Stimulated activated naive B cell treated with anti-CD40 and anti-IgM and Interleukin-4, amounts not matched to agents 10 μg/mL and 1 μg/mL and 100 μg/mL, for 72 hours (primary cell): ENCODE measurements around the gene ST6GAL2.

Source experiments
- ATAC-seq, 2 donors: fragments of 150-1000 bp; cut with Tn5 transposase; replicated peaks; 2 replicates each; pipeline ENCODE4 v1.10.0; 2021; ENCODE audit warnings: moderate library complexity in 1 of 2
- DNase-seq: peaks from one replicate; pipeline ENCODE4 v3.0.0; 2021
- H3K27ac Mint-ChIP-seq: one replicate; pipeline ENCODE4 v1.8.0; 2022; ENCODE audit warnings: mild to moderate bottlenecking, mixed read lengths
- H3K27me3 Mint-ChIP-seq, 2 donors: one replicate each; pipeline ENCODE4 v1.8.0; 2022; ENCODE audit warnings: mixed read lengths in 2 of 2
- H3K36me3 Mint-ChIP-seq, 2 donors: one replicate each; pipeline ENCODE4 v1.8.0; 2022; ENCODE audit warnings: mixed read lengths in 2 of 2, mild to moderate bottlenecking in 1 of 2
- H3K4me1 Mint-ChIP-seq, 2 donors: one replicate each; pipeline ENCODE4 v1.8.0; 2022; ENCODE audit warnings: mixed read lengths in 2 of 2, mild to moderate bottlenecking in 1 of 2
- H3K4me3 Mint-ChIP-seq, 2 donors: one replicate each; pipeline ENCODE4 v1.8.0; 2022; ENCODE audit warnings: mild to moderate bottlenecking in 2 of 2, mixed read lengths in 2 of 2, moderate library complexity in 1 of 2
- H3K9me3 Mint-ChIP-seq, 2 donors: one replicate each; pipeline ENCODE4 v1.8.0; 2022; ENCODE audit warnings: mixed read lengths in 2 of 2, mild to moderate bottlenecking in 1 of 2

The ST6GAL2 gene

GRCh38 chr2:106781196-106781595, 104.8 kb downstream of the ST6GAL2 start:
- no peaks in the 10 kb centered on the region for H3K36me3 Mint-ChIP-seq
- H3K27me3 Mint-ChIP-seq: no peaks in the 10 kb centered on the region
- H3K27ac Mint-ChIP-seq: no peak overlapping the region
- peaks cover 8 to 10% of the 10 kb centered on the region in 2 donors for H3K9me3 Mint-ChIP-seq
- H3K4me1 Mint-ChIP-seq: no peaks in the 10 kb centered on the region
- H3K4me3 Mint-ChIP-seq: no peak overlapping the region
- ATAC-seq (no peak), DNase-seq (no peak)

GRCh38 chr2:106771811-106772210, 114.2 kb downstream of the ST6GAL2 start:
- Mint-ChIP-seq H3K36me3 (no peaks in the 10 kb centered on the region), H3K4me3 (no peak overlapping the region), H3K4me1 (no peaks in the 10 kb centered on the region), H3K27me3 (peaks cover 0 to 6% of the 10 kb centered on the region in 2 donors), H3K27ac (no peak overlapping the region), H3K9me3 (peaks cover 4 to 6% of the 10 kb centered on the region in 2 donors)
- no peak for ATAC-seq
- DNase-seq: no peak

- ATAC-seq: no peak
Measured at GRCh38 chr2:106770986-106771385, 115.0 kb downstream of the ST6GAL2 start.

GRCh38 chr2:106764614-106765013, 121.4 kb downstream of the ST6GAL2 start:
- H3K9me3 Mint-ChIP-seq: peaks cover 0 to 2% of the 10 kb centered on the region in 2 donors
- no peaks in the 10 kb centered on the region for H3K36me3 Mint-ChIP-seq
- H3K27ac Mint-ChIP-seq: no peak overlapping the region
- no peaks in the 10 kb centered on the region for H3K27me3 Mint-ChIP-seq
- H3K4me1 Mint-ChIP-seq: no peaks in the 10 kb centered on the region
- no peak overlapping the region for H3K4me3 Mint-ChIP-seq
- DNase-seq: no peak
- no peak for ATAC-seq

More at GRCh38 chr2:106770986-106771385, 115.0 kb downstream of the ST6GAL2 start:
- Mint-ChIP-seq H3K36me3 (no peaks in the 10 kb centered on the region), H3K27ac (no peak overlapping the region), H3K27me3 (peaks cover 0 to 6% of the 10 kb centered on the region in 2 donors), H3K4me1 (no peaks in the 10 kb centered on the region), H3K4me3 (no peak overlapping the region), H3K9me3 (peaks cover 3 to 6% of the 10 kb centered on the region in 2 donors)
- no peak for DNase-seq

- ATAC-seq (no peak), DNase-seq (no peak)
- no peaks in the 10 kb centered on the region for H3K4me1 Mint-ChIP-seq
- H3K36me3 Mint-ChIP-seq: no peaks in the 10 kb centered on the region
- H3K9me3 Mint-ChIP-seq: peaks cover 0 to 1% of the 10 kb centered on the region in 2 donors
- no peaks in the 10 kb centered on the region for H3K27me3 Mint-ChIP-seq
- no peak overlapping the region for H3K4me3 Mint-ChIP-seq
- no peak overlapping the region for H3K27ac Mint-ChIP-seq
Measured at GRCh38 chr2:106759966-106760365, 126.0 kb downstream of the ST6GAL2 start.

GRCh38 chr2:106758901-106759497, 127.0 kb downstream of the ST6GAL2 start:
- H3K27ac Mint-ChIP-seq: no peak overlapping the region
- no peaks in the 10 kb centered on the region for H3K36me3 Mint-ChIP-seq
- H3K4me3 Mint-ChIP-seq: no peak overlapping the region
- no peak for ATAC-seq
- H3K4me1 Mint-ChIP-seq: no peaks in the 10 kb centered on the region
- no peaks in the 10 kb centered on the region for H3K27me3 Mint-ChIP-seq
- DNase-seq: no peak
- H3K9me3 Mint-ChIP-seq: peaks cover 0 to 1% of the 10 kb centered on the region in 2 donors
